ENCODE results near the gene LCN10. TPM values are rescaled to one million over a fixed set of nuclear protein-coding genes. Genes with fewer than 3 reads are reported as not detected.

LCN10 gene
- total and polyA plus RNA-seq, 3 experiments from 2014 or later, result 0.22 to 1.2 (median 1.1) TPM

GRCh38 chr9:136728080-136728547 is 14.6 kb downstream of the LCN10 start:
- H3K4me3 ChIP-seq (ENCODE audit: low read length), result peak overlapping the region; percentile 98
- peak overlapping the region; percentile 76 to 98 (median 96) for H3K4me3 Mint-ChIP-seq
- no peaks in the 10 kb centered on the region for H3K9me3 ChIP-seq (ENCODE audit: low read length)
- peaks cover 28% of the 10 kb centered on the region for H3K36me3 ChIP-seq (ENCODE audit: insufficient read depth, low read length)
- H3K27ac Mint-ChIP-seq, result peak overlapping the region in 3 of 8 donors; percentile 39 to 97 (median 51)
- peaks cover 9 to 41% (median 10%) of the 10 kb centered on the region in 3 donors for H3K36me3 Mint-ChIP-seq
- POLR2A ChIA-PET, result interaction anchor here (0.6 to 1.9 kb wide), 10 partner anchors 9 to 634 kb away, joined by 3 to 8 read pairs (median 4); partner anchors contain the start of genes DNLZ and MAN1B1
- H3K9me3 Mint-ChIP-seq, result no peaks in the 10 kb centered on the region
- peak; percentile 85 to 94 (median 90) for DNase-seq
- H3K4me1 Mint-ChIP-seq, result peaks cover 23 to 36% (median 24%) of the 10 kb centered on the region in 3 donors
- peaks cover 0 to 7% of the 10 kb centered on the region in 2 donors for H3K27me3 Mint-ChIP-seq
- CTCF ChIA-PET, result interaction anchor here (1.0 to 1.9 kb wide), 4 partner anchors 13 to 307 kb away, joined by 3 to 11 read pairs (median 6); no protein-coding TSS in a partner anchor
- H3K27ac ChIP-seq (ENCODE audit: low read depth, low read length), result peak overlapping the region; percentile 84
- H3K4me1 ChIP-seq (ENCODE audit: insufficient read depth, low read length), result peaks cover 28% of the 10 kb centered on the region
- no peaks in the 10 kb centered on the region for H3K27me3 ChIP-seq (ENCODE audit: insufficient read depth, low read length, poor library complexity, severe bottlenecking)

GRCh38 chr9:136726631-136727191 is 16.0 kb downstream of the LCN10 start:
- Histone ChIP-seq H3K4me3 (ENCODE audit: low read length) (peak overlapping the region; percentile 98), H3K27ac (ENCODE audit: low read depth, low read length) (peak overlapping the region; percentile 84), H3K36me3 (ENCODE audit: insufficient read depth, low read length) (peaks cover 28% of the 10 kb centered on the region), H3K4me1 (ENCODE audit: insufficient read depth, low read length) (peaks cover 28% of the 10 kb centered on the region), H3K27me3 (ENCODE audit: insufficient read depth, low read length, poor library complexity, severe bottlenecking) (no peaks in the 10 kb centered on the region), H3K9me3 (ENCODE audit: low read length) (no peaks in the 10 kb centered on the region)
- H3K9me3 Mint-ChIP-seq, result no peaks in the 10 kb centered on the region
- peaks cover 0 to 7% of the 10 kb centered on the region in 2 donors for H3K27me3 Mint-ChIP-seq
- peaks cover 23 to 36% (median 24%) of the 10 kb centered on the region in 3 donors for H3K4me1 Mint-ChIP-seq
- CTCF ChIA-PET, result interaction anchor here (1.0 to 1.9 kb wide), 8 partner anchors 12 to 363 kb away, joined by 3 to 6 read pairs (median 4); partner anchors contain the start of genes DNLZ and LCN8
- H3K36me3 Mint-ChIP-seq, result peaks cover 9 to 45% (median 10%) of the 10 kb centered on the region in 3 donors
- POLR2A ChIA-PET, result interaction anchor here (0.6 to 1.9 kb wide), 4 partner anchors 8 to 188 kb away, joined by 3 to 6 read pairs (median 4); partner anchors contain the start of gene AGPAT2
- peak overlapping the region; percentile 80 to 98 (median 96) for H3K27ac Mint-ChIP-seq
- peak in 3 of 5 donors; percentile 23 to 66 (median 36) for DNase-seq
- H3K4me3 Mint-ChIP-seq, result peak overlapping the region; percentile 95 to 98 (median 98)

GRCh38 chr9:136726118-136726517 is 16.6 kb downstream of the LCN10 start:
- Mint-ChIP-seq H3K9me3 (no peaks in the 10 kb centered on the region), H3K4me3 (peak overlapping the region; percentile 95 to 98 (median 98)), H3K36me3 (peaks cover 9 to 49% (median 10%) of the 10 kb centered on the region in 3 donors), H3K4me1 (peaks cover 23 to 39% (median 24%) of the 10 kb centered on the region in 3 donors), H3K27me3 (peaks cover 0 to 7% of the 10 kb centered on the region in 2 donors), H3K27ac (peak overlapping the region in 6 of 8 donors; percentile 80 to 97 (median 96))
- Histone ChIP-seq H3K27ac (ENCODE audit: low read depth, low read length) (peak overlapping the region; percentile 84), H3K9me3 (ENCODE audit: low read length) (no peaks in the 10 kb centered on the region), H3K27me3 (ENCODE audit: insufficient read depth, low read length, poor library complexity, severe bottlenecking) (no peaks in the 10 kb centered on the region), H3K36me3 (ENCODE audit: insufficient read depth, low read length) (peaks cover 28% of the 10 kb centered on the region), H3K4me3 (ENCODE audit: low read length) (peak overlapping the region; percentile 98), H3K4me1 (ENCODE audit: insufficient read depth, low read length) (peaks cover 28% of the 10 kb centered on the region)
- ChIA-PET CTCF (interaction anchor here (0.8 to 1.5 kb wide), 4 partner anchors 11 to 59 kb away, joined by 3 to 6 read pairs (median 3); partner anchors contain the start of gene LCN8), POLR2A (interaction anchor here (0.6 to 1.2 kb wide), 2 partner anchors 25 to 39 kb away, joined by 3 to 4 read pairs; partner anchors contain the start of gene AGPAT2)
- DNase-seq, result no peak

- H3K27me3 Mint-ChIP-seq, result peaks cover 0 to 7% of the 10 kb centered on the region in 2 donors
- no peaks in the 10 kb centered on the region for H3K9me3 Mint-ChIP-seq
- no peak for DNase-seq
- no peak overlapping the region for H3K27ac Mint-ChIP-seq
- peak overlapping the region; percentile 98 for H3K4me3 ChIP-seq (ENCODE audit: low read length)
- ChIA-PET CTCF (interaction anchor here (0.8 kb wide), 1 partner anchor 58 kb away, joined by 3 read pairs; no protein-coding TSS in a partner anchor), POLR2A (no interaction called here)
- H3K27me3 ChIP-seq (ENCODE audit: insufficient read depth, low read length, poor library complexity, severe bottlenecking), result no peaks in the 10 kb centered on the region
- H3K4me1 Mint-ChIP-seq, result peaks cover 23 to 40% (median 24%) of the 10 kb centered on the region in 3 donors
- H3K4me1 ChIP-seq (ENCODE audit: insufficient read depth, low read length), result peaks cover 28% of the 10 kb centered on the region
- peak overlapping the region in 3 of 7 donors; percentile 22 to 96 (median 72) for H3K4me3 Mint-ChIP-seq
- H3K36me3 ChIP-seq (ENCODE audit: insufficient read depth, low read length), result peaks cover 28% of the 10 kb centered on the region
- no peaks in the 10 kb centered on the region for H3K9me3 ChIP-seq (ENCODE audit: low read length)
- H3K36me3 Mint-ChIP-seq, result peaks cover 9 to 53% (median 10%) of the 10 kb centered on the region in 3 donors
- no peak overlapping the region for H3K27ac ChIP-seq (ENCODE audit: low read depth, low read length)
Observed at GRCh38 chr9:136725612-136726011, 17.1 kb downstream of the LCN10 start.

- Histone ChIP-seq H3K27ac (ENCODE audit: low read depth, low read length) (no peak overlapping the region), H3K36me3 (ENCODE audit: insufficient read depth, low read length) (peaks cover 28% of the 10 kb centered on the region), H3K27me3 (ENCODE audit: insufficient read depth, low read length, poor library complexity, severe bottlenecking) (no peaks in the 10 kb centered on the region), H3K4me3 (ENCODE audit: low read length) (no peak overlapping the region), H3K4me1 (ENCODE audit: insufficient read depth, low read length) (peaks cover 28% of the 10 kb centered on the region), H3K9me3 (ENCODE audit: low read length) (no peaks in the 10 kb centered on the region)
- Mint-ChIP-seq H3K27me3 (peaks cover 0 to 7% of the 10 kb centered on the region in 2 donors), H3K9me3 (no peaks in the 10 kb centered on the region), H3K27ac (peak overlapping the region in 1 of 8 donors; percentile 24), H3K4me1 (peaks cover 23 to 40% (median 24%) of the 10 kb centered on the region in 3 donors), H3K4me3 (peak overlapping the region in 1 of 7 donors; percentile 35), H3K36me3 (peaks cover 9 to 53% (median 10%) of the 10 kb centered on the region in 3 donors)
- DNase-seq, result no peak
- CTCF ChIA-PET, result no interaction called here
- POLR2A ChIA-PET, result no interaction called here
Observed at GRCh38 chr9:136724772-136725171, 18.0 kb downstream of the LCN10 start.

DNA sequence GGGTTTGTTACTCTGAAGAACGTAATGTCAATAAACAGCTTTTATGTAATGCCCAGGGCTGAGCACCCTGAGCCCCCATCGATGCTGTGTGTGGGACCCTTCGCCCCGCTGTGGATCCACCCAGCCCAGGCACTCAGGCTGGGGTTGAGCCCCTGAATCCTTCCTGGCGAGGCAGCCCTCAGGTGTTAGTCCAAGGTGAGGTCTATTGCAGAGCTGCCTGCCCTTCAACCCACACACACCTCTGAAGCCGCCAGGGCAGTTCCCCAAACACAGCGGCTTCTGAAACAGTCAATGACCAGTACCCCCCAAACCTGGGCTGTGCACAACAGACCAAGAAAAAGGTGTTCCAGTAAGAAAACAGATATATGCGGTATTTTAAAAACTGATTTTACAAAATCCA is 18.8 kb downstream of the LCN10 start:
- H3K27me3 ChIP-seq (ENCODE audit: insufficient read depth, low read length, poor library complexity, severe bottlenecking), result no peaks in the 10 kb centered on the region
- no peak overlapping the region for H3K4me3 Mint-ChIP-seq
- no peaks in the 10 kb centered on the region for H3K9me3 ChIP-seq (ENCODE audit: low read length)
- POLR2A ChIA-PET, result no interaction called here
- H3K36me3 Mint-ChIP-seq, result peaks cover 9 to 53% (median 10%) of the 10 kb centered on the region in 3 donors
- H3K36me3 ChIP-seq (ENCODE audit: insufficient read depth, low read length), result peaks cover 28% of the 10 kb centered on the region
- H3K27me3 Mint-ChIP-seq, result peaks cover 0 to 7% of the 10 kb centered on the region in 2 donors
- no peak overlapping the region for H3K27ac ChIP-seq (ENCODE audit: low read depth, low read length)
- DNase-seq, result no peak
- H3K4me1 Mint-ChIP-seq, result peaks cover 23 to 40% (median 24%) of the 10 kb centered on the region in 3 donors
- H3K4me1 ChIP-seq (ENCODE audit: insufficient read depth, low read length), result peaks cover 28% of the 10 kb centered on the region
- no peak overlapping the region for H3K4me3 ChIP-seq (ENCODE audit: low read length)
- H3K9me3 Mint-ChIP-seq, result no peaks in the 10 kb centered on the region
- CTCF ChIA-PET, result no interaction called here
- peak overlapping the region in 2 of 8 donors; percentile 58 to 72 for H3K27ac Mint-ChIP-seq

DNA sequence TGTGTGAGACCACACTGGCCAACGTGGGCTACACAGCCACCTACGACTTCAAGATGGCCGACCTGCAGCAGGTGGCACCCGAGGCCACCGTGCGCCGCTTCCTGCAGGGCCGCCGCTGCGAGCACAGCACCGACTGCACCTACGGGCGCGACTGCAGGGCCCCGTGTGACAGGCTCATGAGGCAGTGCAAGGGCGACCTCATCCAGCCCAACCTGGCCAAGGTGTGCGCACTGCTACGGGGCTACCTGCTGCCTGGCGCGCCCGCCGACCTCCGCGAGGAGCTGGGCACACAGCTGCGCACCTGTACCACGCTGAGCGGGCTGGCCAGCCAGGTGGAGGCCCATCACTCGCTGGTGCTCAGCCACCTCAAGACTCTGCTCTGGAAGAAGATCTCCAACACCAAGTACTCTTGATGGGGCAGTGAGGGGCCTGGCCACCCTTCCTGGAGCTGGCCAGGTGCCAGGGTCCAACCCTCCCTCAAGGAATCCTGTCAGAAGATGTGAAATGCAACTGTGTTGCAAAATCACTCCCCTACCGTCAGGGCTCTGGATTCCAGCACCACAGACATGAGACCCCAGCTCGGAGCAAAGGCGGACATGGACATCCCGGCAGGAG is 19.3 kb downstream of the LCN10 start:
- H3K27me3 ChIP-seq (ENCODE audit: insufficient read depth, low read length, poor library complexity, severe bottlenecking), result no peaks in the 10 kb centered on the region
- H3K27ac ChIP-seq (ENCODE audit: low read depth, low read length), result no peak overlapping the region
- H3K4me1 Mint-ChIP-seq, result peaks cover 24 to 40% (median 25%) of the 10 kb centered on the region in 3 donors
- H3K9me3 Mint-ChIP-seq, result no peaks in the 10 kb centered on the region
- no peak overlapping the region for H3K4me3 ChIP-seq (ENCODE audit: low read length)
- ChIA-PET CTCF (no interaction called here), POLR2A (no interaction called here)
- no peak for DNase-seq
- no peak overlapping the region for H3K4me3 Mint-ChIP-seq
- H3K9me3 ChIP-seq (ENCODE audit: low read length), result no peaks in the 10 kb centered on the region
- peaks cover 0 to 7% of the 10 kb centered on the region in 2 donors for H3K27me3 Mint-ChIP-seq
- H3K4me1 ChIP-seq (ENCODE audit: insufficient read depth, low read length), result peaks cover 23% of the 10 kb centered on the region
- peaks cover 9 to 53% (median 10%) of the 10 kb centered on the region in 3 donors for H3K36me3 Mint-ChIP-seq
- peaks cover 28% of the 10 kb centered on the region for H3K36me3 ChIP-seq (ENCODE audit: insufficient read depth, low read length)
- peak overlapping the region in 1 of 8 donors; percentile 72 for H3K27ac Mint-ChIP-seq
